Prostate gland (tissue), 2 donors: ENCODE measurements around the gene ZMAT5. TPM values are rescaled to one million over a fixed set of nuclear protein-coding genes. Genes with fewer than 3 reads are reported as not detected.

Experiments
- DNase-seq: peaks from one replicate; pipeline ENCODE4 v3.0.0-alpha.2; 2019; ENCODE audit warnings: low spot score
- H3K27ac ChIP-seq, 2 donors: fragments of 200-600 bp; sonication (generic); 2 replicates each; pipeline ENCODE4 v1.5.1; 2017 to 2019
- H3K27me3 ChIP-seq: fragments of 200-600 bp; sonication (generic); replicated peaks from 2 replicates; pipeline ENCODE4 v1.5.1; 2019; ENCODE audit not compliant: insufficient read depth
- H3K36me3 ChIP-seq, 2 donors: fragments of 200-600 bp; sonication (generic); 1 replicate in 1 of 2; 2 replicates in 1 of 2; pipeline versions ENCODE4 v1.5.1 to v1.8.1; 2017 to 2019
- H3K4me1 ChIP-seq: fragments of 200-600 bp; sonication (generic); replicated peaks from 2 replicates; pipeline ENCODE4 v1.5.1; 2019
- H3K4me3 ChIP-seq, 2 donors: fragments of 200-600 bp; sonication (generic); 2 replicates each; pipeline ENCODE4 v1.5.1; 2017 to 2019
- H3K9me3 ChIP-seq: fragments of 200-600 bp; sonication (generic); 2 replicates; pipeline ENCODE4 v1.5.1; 2017
- POLR2A ChIP-seq: fragments of 450-650 bp; IDR thresholded peaks from one replicate; pipeline ENCODE4 v1.6.1; 2016; ENCODE audit warnings: antibody characterized with exemption, mild to moderate bottlenecking
- POLR2AphosphoS5 ChIP-seq: sonication (generic); formaldehyde crosslinking; IDR thresholded peaks from one replicate; pipeline ENCODE4 v1.6.1; 2017; ENCODE audit warnings: antibody characterized with exemption
- whole genome bisulfite sequencing: methylation state at CpG from one replicate; pipeline ENCODE4 v1.1.5; 2018; 5-methylcytosine and 5-hydroxymethylcytosine counted together
- intact Hi-C: fragments of 100-400 bp; cut with DNase I; formaldehyde crosslinking; loops from one replicate; pipeline ENCODE4 v1.14.2; 2022
- total RNA-seq, 2 donors: library from RNA; depleted of rRNA; stranded (reverse); fragments of >200 nt; gene quantifications; one replicate each; pipeline ENCODE4 v1.1.0, GENCODE V29; 2016
- TF ChIP-seq, protein P1 (sequence below), 4 experiments: fragments of 200-600 bp in 2 of 4; fragments of 450-650 bp in 2 of 4; sonication (generic) in 2 of 4; IDR thresholded peaks; 1 replicate in 3 of 4; 2 replicates in 1 of 4; pipeline ENCODE4 v1.5.1; 2016 to 2019; ENCODE audit warnings: antibody characterized with exemption in 4 of 4, mild to moderate bottlenecking in 2 of 4, moderate library complexity in 2 of 4

The ZMAT5 gene
- total RNA-seq, 2 donors from 2014 or later = 32.9 to 33.5 TPM

DNA sequence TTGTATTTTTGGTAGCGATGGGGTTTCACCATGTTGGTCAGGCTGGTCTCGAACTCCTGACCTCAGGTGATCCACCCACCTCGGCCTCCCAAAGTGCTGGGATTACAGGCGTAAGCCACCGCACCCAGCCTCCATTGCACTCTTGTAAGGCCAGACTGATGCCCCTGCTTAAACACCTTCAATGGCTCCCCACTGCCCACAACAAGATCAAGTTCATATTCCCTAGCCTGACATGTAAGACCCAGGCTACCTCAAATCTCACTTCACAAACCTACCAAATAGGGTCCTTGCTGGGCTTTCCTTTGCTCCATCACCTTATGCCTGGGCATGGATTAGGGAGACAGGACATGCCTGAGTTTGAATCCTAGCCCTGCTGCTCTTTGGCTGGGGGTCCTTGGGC, 13.4 kb upstream of the ZMAT5 start:
- Histone ChIP-seq H3K9me3 (no peaks in the 10 kb centered on the region), H3K27me3 (no peaks in the 10 kb centered on the region), H3K27ac (no peak overlapping the region), H3K36me3 (no peaks in the 10 kb centered on the region), H3K4me1 (peaks cover 6% of the 10 kb centered on the region), H3K4me3 (no peak overlapping the region)
- intact Hi-C loops = no loop called here
- no peak for DNase-seq
- 93% methylated on average over 5 of the region's 5 CpGs for WGBS
- TF ChIP-seq, protein P1, sequence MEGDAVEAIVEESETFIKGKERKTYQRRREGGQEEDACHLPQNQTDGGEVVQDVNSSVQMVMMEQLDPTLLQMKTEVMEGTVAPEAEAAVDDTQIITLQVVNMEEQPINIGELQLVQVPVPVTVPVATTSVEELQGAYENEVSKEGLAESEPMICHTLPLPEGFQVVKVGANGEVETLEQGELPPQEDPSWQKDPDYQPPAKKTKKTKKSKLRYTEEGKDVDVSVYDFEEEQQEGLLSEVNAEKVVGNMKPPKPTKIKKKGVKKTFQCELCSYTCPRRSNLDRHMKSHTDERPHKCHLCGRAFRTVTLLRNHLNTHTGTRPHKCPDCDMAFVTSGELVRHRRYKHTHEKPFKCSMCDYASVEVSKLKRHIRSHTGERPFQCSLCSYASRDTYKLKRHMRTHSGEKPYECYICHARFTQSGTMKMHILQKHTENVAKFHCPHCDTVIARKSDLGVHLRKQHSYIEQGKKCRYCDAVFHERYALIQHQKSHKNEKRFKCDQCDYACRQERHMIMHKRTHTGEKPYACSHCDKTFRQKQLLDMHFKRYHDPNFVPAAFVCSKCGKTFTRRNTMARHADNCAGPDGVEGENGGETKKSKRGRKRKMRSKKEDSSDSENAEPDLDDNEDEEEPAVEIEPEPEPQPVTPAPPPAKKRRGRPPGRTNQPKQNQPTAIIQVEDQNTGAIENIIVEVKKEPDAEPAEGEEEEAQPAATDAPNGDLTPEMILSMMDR (IDR thresholded peaks at IDR 0.05) = no peak
- TF ChIP-seq POLR2AphosphoS5 (no peak), POLR2A (no peak)

DNA sequence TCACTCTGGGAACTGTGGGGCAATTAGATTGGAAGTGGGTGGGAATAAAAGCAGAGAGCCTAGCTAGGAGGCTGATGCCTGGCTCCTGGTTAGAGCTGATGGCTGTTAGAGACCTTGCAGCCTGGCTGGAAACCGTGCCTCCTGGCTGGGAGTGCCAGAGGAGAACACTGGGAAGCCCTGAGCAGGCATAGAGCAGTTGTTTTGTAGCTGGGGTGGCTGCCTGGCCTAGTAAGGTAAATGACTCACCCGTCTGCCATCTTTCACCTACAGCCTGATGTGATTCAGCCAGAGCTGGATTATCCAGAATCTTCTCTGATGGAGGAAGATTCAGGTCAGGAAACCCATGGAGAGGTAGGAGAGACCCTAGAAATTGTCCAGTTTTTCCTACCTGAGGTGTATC, 6.4 kb upstream of the ZMAT5 start:
- DNase-seq = no peak
- no peak for TF ChIP-seq POLR2AphosphoS5
- no peak for TF ChIP-seq POLR2A
- TF ChIP-seq, protein P1 (IDR thresholded peaks at IDR 0.05) = no peak
- H3K4me3 ChIP-seq = no peak overlapping the region
- H3K9me3 ChIP-seq = no peaks in the 10 kb centered on the region
- intact Hi-C loops = no loop called here
- H3K4me1 ChIP-seq = peaks cover 8% of the 10 kb centered on the region
- 68% methylated on average over 2 of the region's 2 CpGs for WGBS
- peaks cover 4 to 6% of the 10 kb centered on the region in 2 donors for H3K36me3 ChIP-seq
- H3K27ac ChIP-seq = no peak overlapping the region
- no peaks in the 10 kb centered on the region for H3K27me3 ChIP-seq

DNA sequence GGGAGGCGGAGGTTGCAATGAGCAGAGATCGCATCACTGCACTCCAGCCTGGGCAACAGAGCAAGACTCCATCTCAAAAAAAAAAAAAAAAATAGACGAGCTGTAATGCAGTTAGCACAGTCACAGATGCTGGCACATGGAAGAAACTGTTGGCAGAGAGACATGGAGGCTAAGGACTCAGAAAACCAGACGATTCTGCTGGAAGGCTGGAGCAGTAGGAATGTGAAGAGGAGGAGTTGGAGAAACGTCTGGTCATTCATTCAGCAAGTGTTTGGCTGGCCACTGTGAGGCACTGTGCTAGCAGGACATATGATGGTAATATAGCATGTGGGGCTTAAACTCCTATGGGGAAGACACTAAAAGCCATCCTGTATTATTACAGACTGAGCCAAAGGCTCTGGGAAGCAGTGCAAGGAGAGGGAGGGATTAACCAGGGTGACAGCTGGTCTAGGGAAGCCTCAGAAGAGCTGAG, 5.4 kb upstream of the ZMAT5 start:
- no peaks in the 10 kb centered on the region for H3K9me3 ChIP-seq
- no peaks in the 10 kb centered on the region for H3K27me3 ChIP-seq
- H3K27ac ChIP-seq = no peak overlapping the region
- TF ChIP-seq POLR2A = no peak
- peak; percentile 13 for TF ChIP-seq POLR2AphosphoS5
- TF ChIP-seq, protein P1 (IDR thresholded peaks at IDR 0.05) = peak in 2 of 4 experiments; percentile 33 to 40
- peaks cover 4 to 6% of the 10 kb centered on the region in 2 donors for H3K36me3 ChIP-seq
- peaks cover 11% of the 10 kb centered on the region for H3K4me1 ChIP-seq
- no peak for DNase-seq
- no peak overlapping the region for H3K4me3 ChIP-seq
- intact Hi-C loops = no loop called here
- WGBS = 47% methylated on average over 5 of the region's 5 CpGs

DNA sequence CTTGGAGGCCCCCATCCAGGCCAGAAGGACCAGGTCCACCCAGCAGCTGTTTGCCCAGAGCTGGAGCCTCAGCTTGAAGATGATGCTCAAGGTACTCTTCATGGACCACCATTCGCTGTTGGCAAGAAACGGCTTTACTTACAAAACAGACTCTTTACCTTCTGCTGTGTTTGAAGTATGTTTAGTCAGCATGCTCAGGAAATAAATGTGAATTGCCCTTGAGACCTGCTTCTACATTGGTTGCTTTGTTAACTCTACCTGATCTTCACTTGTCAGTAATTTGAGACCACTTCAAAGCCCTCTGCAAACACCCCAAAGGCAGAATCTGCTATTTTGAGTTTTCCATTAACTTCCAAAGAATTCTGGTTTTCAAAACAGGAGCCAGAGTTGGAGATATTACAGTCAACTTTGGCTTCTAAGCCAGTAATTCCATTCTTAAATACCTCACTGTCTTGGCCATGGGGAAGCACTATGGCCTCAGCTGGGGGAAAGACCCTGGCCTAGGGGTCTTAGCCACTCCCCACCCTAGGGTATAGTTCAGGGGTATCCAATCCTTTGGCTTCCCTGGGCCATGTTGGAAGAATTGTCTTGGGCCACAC, 3.0 kb upstream of the ZMAT5 start:
- H3K27ac ChIP-seq = no peak overlapping the region
- TF ChIP-seq POLR2AphosphoS5 (no peak), POLR2A (no peak)
- no peak for DNase-seq
- H3K27me3 ChIP-seq = no peaks in the 10 kb centered on the region
- H3K4me1 ChIP-seq = peaks cover 11% of the 10 kb centered on the region
- no peak overlapping the region for H3K4me3 ChIP-seq
- H3K36me3 ChIP-seq = peaks cover 4 to 6% of the 10 kb centered on the region in 2 donors
- intact Hi-C loops = loop anchor here (10.0 kb wide), 1 partner anchor 115 kb away; the partner anchor contains the start of gene MTMR3
- H3K9me3 ChIP-seq = no peaks in the 10 kb centered on the region
- WGBS = 72% methylated on average over 2 of the region's 2 CpGs

GRCh38 chr22:29768052-29768693, 1.4 kb upstream of the ZMAT5 start:
- Histone ChIP-seq H3K36me3 (peaks cover 4 to 6% of the 10 kb centered on the region in 2 donors), H3K4me1 (peaks cover 11% of the 10 kb centered on the region), H3K27me3 (no peaks in the 10 kb centered on the region), H3K4me3 (peak overlapping the region; percentile 54 to 78), H3K9me3 (no peaks in the 10 kb centered on the region), H3K27ac (no peak overlapping the region)
- intact Hi-C loops = loop anchor here (10.0 kb wide), 1 partner anchor 117 kb away; the partner anchor contains the start of gene MTMR3
- no peak for TF ChIP-seq POLR2AphosphoS5
- no peak for TF ChIP-seq POLR2A
- TF ChIP-seq, protein P1 (IDR thresholded peaks at IDR 0.05) = no peak
- no peak for DNase-seq
- WGBS = 38% methylated on average over 6 of the region's 6 CpGs
